ENCODE measurements around the gene KDM5B.

GRCh38 chr1:202856014-202856413, 47.8 kb upstream of the KDM5B start:
- TF ChIP-seq CTCF (IDR thresholded peaks at IDR 0.05) (no peak), EP300 (IDR thresholded peaks at IDR 0.05; ENCODE audit: low read depth) (no peak), POLR2AphosphoS5 (IDR thresholded peaks at IDR 0.05) (no peak), POLR2A (IDR thresholded peaks at IDR 0.05) (no peak)

All from transverse colon (tissue), 4 donors.